ENCODE results near the gene SERPINE3. TPM values are rescaled to one million over a fixed set of nuclear protein-coding genes. Genes with fewer than 3 reads are reported as not detected.

SERPINE3 gene
- total and polyA plus RNA-seq, 2 of the 4 experiments (the other 2 are of a cell fraction), result not detected

DNA sequence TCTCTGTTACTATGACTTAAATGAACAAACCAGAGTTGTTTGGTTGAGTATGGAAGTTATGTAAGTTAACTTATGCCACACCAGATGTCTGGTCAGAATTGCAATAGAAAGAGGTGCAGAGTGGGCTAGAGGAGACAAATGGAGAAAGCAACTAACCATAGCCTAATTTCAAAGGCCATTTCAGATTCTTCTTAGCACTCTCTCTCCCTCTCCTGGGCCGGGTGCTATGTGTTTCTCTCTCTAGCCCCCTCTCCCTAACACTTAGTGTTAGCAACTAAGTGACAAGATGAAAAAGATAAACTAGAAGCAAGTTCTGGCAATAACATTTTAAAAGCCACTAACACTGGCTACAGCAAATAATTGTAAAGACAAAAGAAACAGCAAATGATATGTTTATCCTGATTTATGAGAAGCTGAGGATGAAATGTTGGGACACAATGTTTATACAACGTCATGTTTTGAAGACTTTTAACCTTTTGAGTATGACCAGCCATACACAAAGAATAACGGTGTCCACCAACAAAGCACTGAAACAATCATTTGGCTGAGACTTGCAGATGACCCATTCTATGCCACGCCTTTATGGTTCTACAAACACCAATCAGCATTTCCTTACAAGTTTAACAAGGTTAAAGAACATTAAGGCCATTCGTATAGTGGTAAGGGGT, 18.6 kb downstream of the SERPINE3 start:
- CTCF ChIA-PET, result no interaction called here
- no CpG with 5 or more reads among the region's 5 CpGs for WGBS, 2 experiments (ENCODE audit: extremely low coverage in 2 of 2, insufficient read length in 1 of 2)

More for the DNA sequence above, 18.6 kb downstream of the SERPINE3 start:
- Histone ChIP-seq H3K9me1 (ENCODE audit: insufficient read depth, low read length) (no peaks in the 10 kb centered on the region), H3K79me1 (ENCODE audit: low read depth in 1 of 2, low read length in 2 of 2) (no peaks in the 10 kb centered on the region), H3K9ac (ENCODE audit: low read depth, low read length) (no peak overlapping the region), H3K36me3 (ENCODE audit: control insufficient read depth, insufficient read depth, low read length) (peaks cover 3% of the 10 kb centered on the region), H3K4me3 (ENCODE audit: insufficient read depth, low read depth, low read length) (no peak overlapping the region), H2BK15ac (ENCODE audit: low read depth, low read length) (no peak overlapping the region), H2BK120ac (ENCODE audit: low read depth, low read length) (no peak overlapping the region), H3K14ac (replicated peaks; ENCODE audit: low read depth, low read length) (no peak overlapping the region), H2BK20ac (ENCODE audit: low read depth, low read length) (no peak overlapping the region), H3K56ac (ENCODE audit: extremely low read depth, insufficient read depth, low read length) (no peak overlapping the region), H3K4me2 (ENCODE audit: low read depth, low read length) (no peak overlapping the region), H3K9me3 (ENCODE audit: control insufficient read depth, insufficient read depth, low read length) (no peaks in the 10 kb centered on the region), H4K20me1 (ENCODE audit: insufficient read depth, low read length) (no peaks in the 10 kb centered on the region), H4K5ac (ENCODE audit: low read depth, low read length) (no peak overlapping the region), H2BK5ac (ENCODE audit: low read depth, low read length, poor library complexity, severe bottlenecking) (no peak overlapping the region), H4K91ac (ENCODE audit: insufficient read depth, low read depth, low read length) (no peak overlapping the region), H2AK9ac (replicated peaks; ENCODE audit: low read depth, low read length, poor library complexity) (no peak overlapping the region), H3K27ac (ENCODE audit: insufficient read depth, low read length) (no peak overlapping the region), H3K18ac (ENCODE audit: low read depth, low read length) (no peak overlapping the region), H4K8ac (ENCODE audit: low read depth in 2 of 2, low read length in 2 of 2) (no peak overlapping the region), H2AFZ (replicated peaks; ENCODE audit: low read length, poor library complexity) (no peak overlapping the region), H3K4me1 (ENCODE audit: control insufficient read depth, insufficient read depth, low read length) (no peaks in the 10 kb centered on the region), H3K27me3 (ENCODE audit: control insufficient read depth, insufficient read depth, low read length) (no peaks in the 10 kb centered on the region), H2AK5ac (ENCODE audit: low read depth, low read length) (no peak overlapping the region), H3K4ac (ENCODE audit: low read depth, low read length) (no peak overlapping the region), H3K23ac (ENCODE audit: low read depth, low read length) (no peak overlapping the region)
- POLR2A ChIA-PET (ENCODE audit: unreplicated experiment), result no interaction called here
- in situ Hi-C loops (cut with MboI; ENCODE audit: low sequenced_read_pairs), result no loop called here
- intact Hi-C loops (cut with micrococcal nuclease), result no loop called here
- no peak for TF ChIP-seq POLR2A (IDR thresholded peaks at IDR 0.05; ENCODE audit: low read depth, low read length)
- no TSS peak for BruUV-seq (replicated peaks)
- DNase-seq (no peak), ATAC-seq (ENCODE audit: low read depth) (no peak)
- dilution Hi-C loops (cut with HindIII; ENCODE audit: low sequenced_read_pairs, unreplicated experiment), result no loop called here
